Astrocyte (in vitro differentiated cells and primary cell): ENCODE results near the gene MYO16. TPM values are rescaled to one million over a fixed set of nuclear protein-coding genes. Genes with fewer than 3 reads are reported as not detected.
A peak's percentile ranks its signal among the peaks of the same experiment; 100 is the strongest.

Source experiments
- DNase-seq: peaks from one replicate; pipeline ENCODE4 v3.0.0-alpha.2; 2010; ENCODE audit warnings: low read depth
- FAIRE-seq: peaks from 2 replicates; lab custom pipeline; 2011; peaks lifted over from hg19 to GRCh38; lab: Jason Lieb, UNC
- H2AFZ ChIP-seq: 2 replicates; pipeline ENCODE4 v1.6.0; 2012; ENCODE audit warnings: low read depth, low read length, inconsistent platforms
- H3K27ac ChIP-seq: 2 replicates; pipeline ENCODE4 v1.5.1; 2011; ENCODE audit warnings: low read depth, low read length, inconsistent platforms
- H3K27me3 ChIP-seq: 2 replicates; pipeline ENCODE4 v1.6.0; 2011; ENCODE audit warnings: low read length, inconsistent platforms; ENCODE audit not compliant: insufficient read depth
- H3K36me3 ChIP-seq: 2 replicates; pipeline ENCODE4 v1.5.1; 2011; ENCODE audit warnings: low read length, inconsistent platforms; ENCODE audit not compliant: insufficient read depth
- H3K4me1 ChIP-seq: 2 replicates; pipeline ENCODE4 v1.5.1; 2011; ENCODE audit warnings: low read length, inconsistent platforms; ENCODE audit not compliant: insufficient read depth
- H3K4me2 ChIP-seq: 2 replicates; pipeline ENCODE4 v1.6.0; 2012; ENCODE audit warnings: low read length, inconsistent platforms
- H3K4me3 ChIP-seq: 2 replicates; pipeline ENCODE4 v1.5.1; 2011; ENCODE audit warnings: low read depth, mild to moderate bottlenecking, low read length, inconsistent platforms; ENCODE audit not compliant: insufficient read depth
- H3K79me2 ChIP-seq: 2 replicates; pipeline ENCODE4 v1.6.0; 2012; ENCODE audit warnings: mild to moderate bottlenecking, low read length, inconsistent platforms; ENCODE audit not compliant: insufficient read depth
- H3K9ac ChIP-seq: 2 replicates; pipeline ENCODE4 v1.6.0; 2012; ENCODE audit warnings: mild to moderate bottlenecking, low read length, inconsistent platforms
- H3K9me3 ChIP-seq: 2 replicates; pipeline ENCODE4 v1.5.1; 2012; ENCODE audit warnings: low read depth, mild to moderate bottlenecking, low read length, inconsistent platforms; ENCODE audit not compliant: insufficient read depth
- H4K20me1 ChIP-seq: 2 replicates; pipeline ENCODE4 v1.6.0; 2012; ENCODE audit warnings: low read length, inconsistent platforms; ENCODE audit not compliant: insufficient read depth
- H3K27ac Mint-ChIP-seq: one replicate; pipeline ENCODE4 v1.8.0; 2021; ENCODE audit warnings: mild to moderate bottlenecking, mixed read lengths; ENCODE audit not compliant: unreplicated experiment
- H3K27me3 Mint-ChIP-seq: one replicate; pipeline ENCODE4 v1.8.0; 2021; ENCODE audit warnings: low read depth, mixed read lengths; ENCODE audit not compliant: unreplicated experiment
- H3K36me3 Mint-ChIP-seq: one replicate; pipeline ENCODE4 v1.8.0; 2021; ENCODE audit warnings: low read depth, mixed read lengths; ENCODE audit not compliant: unreplicated experiment
- H3K4me1 Mint-ChIP-seq: one replicate; pipeline ENCODE4 v1.8.0; 2021; ENCODE audit warnings: low read depth, mixed read lengths; ENCODE audit not compliant: unreplicated experiment
- H3K4me3 Mint-ChIP-seq: one replicate; pipeline ENCODE4 v1.8.0; 2021; ENCODE audit warnings: mild to moderate bottlenecking, moderate library complexity, mixed read lengths; ENCODE audit not compliant: unreplicated experiment
- H3K9me3 Mint-ChIP-seq: one replicate; pipeline ENCODE4 v1.8.0; 2021; ENCODE audit warnings: mild to moderate bottlenecking, mixed read lengths; ENCODE audit not compliant: unreplicated experiment
- EZH2 ChIP-seq: IDR thresholded peaks from 2 replicates; pipeline ENCODE4 v1.6.1; 2012; ENCODE audit warnings: mild to moderate bottlenecking, low read length, inconsistent platforms; ENCODE audit not compliant: insufficient read depth
- total RNA-seq: library from RNA; stranded (reverse); gene quantifications from 2 replicates; pipeline ENCODE4 v1.2.1, GENCODE V29; 2021
- TF ChIP-seq, protein P1 (sequence below): IDR thresholded peaks from 2 replicates; pipeline ENCODE4 v1.5.1; 2011; ENCODE audit warnings: low read depth, mild to moderate bottlenecking, inconsistent platforms, low read length, moderate library complexity; ENCODE audit not compliant: insufficient read depth

MYO16 gene
- total RNA-seq, 1 donor from 2014 or later: 0.14 TPM

DNA sequence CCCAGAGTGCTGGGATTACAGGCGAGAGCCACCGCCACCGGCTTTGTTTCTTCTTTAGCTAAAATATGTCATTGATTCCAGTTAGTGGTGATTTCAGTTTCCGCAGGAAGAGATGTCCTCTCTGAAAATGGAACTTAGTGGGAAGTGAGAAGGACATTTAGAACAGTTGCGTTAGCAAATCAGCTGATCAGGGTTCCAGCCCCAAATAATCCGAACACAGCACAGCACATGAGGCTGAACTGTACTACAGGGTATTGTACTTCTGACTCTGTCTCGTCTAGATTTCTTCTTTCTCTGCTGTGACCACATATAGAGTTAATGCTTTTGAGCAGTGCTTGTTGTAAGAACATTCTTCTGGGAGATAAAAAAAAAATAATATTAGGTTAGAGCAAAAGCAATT, 314.4 kb downstream of the MYO16 start:
- Histone ChIP-seq H3K4me2 (no peak overlapping the region), H3K4me1 (no peaks in the 10 kb centered on the region), H3K36me3 (no peaks in the 10 kb centered on the region), H3K27ac (no peak overlapping the region), H3K9ac (no peak overlapping the region), H3K79me2 (no peaks in the 10 kb centered on the region), H2AFZ (no peak overlapping the region), H4K20me1 (no peaks in the 10 kb centered on the region), H3K27me3 (no peaks in the 10 kb centered on the region), H3K4me3 (no peak overlapping the region), H3K9me3 (no peaks in the 10 kb centered on the region)
- no peak for FAIRE-seq
- no peaks in the 10 kb centered on the region for H3K9me3 Mint-ChIP-seq
- no peaks in the 10 kb centered on the region for H3K4me1 Mint-ChIP-seq
- no peaks in the 10 kb centered on the region for H3K36me3 Mint-ChIP-seq
- TF ChIP-seq EZH2: no peak
- TF ChIP-seq, protein P1, sequence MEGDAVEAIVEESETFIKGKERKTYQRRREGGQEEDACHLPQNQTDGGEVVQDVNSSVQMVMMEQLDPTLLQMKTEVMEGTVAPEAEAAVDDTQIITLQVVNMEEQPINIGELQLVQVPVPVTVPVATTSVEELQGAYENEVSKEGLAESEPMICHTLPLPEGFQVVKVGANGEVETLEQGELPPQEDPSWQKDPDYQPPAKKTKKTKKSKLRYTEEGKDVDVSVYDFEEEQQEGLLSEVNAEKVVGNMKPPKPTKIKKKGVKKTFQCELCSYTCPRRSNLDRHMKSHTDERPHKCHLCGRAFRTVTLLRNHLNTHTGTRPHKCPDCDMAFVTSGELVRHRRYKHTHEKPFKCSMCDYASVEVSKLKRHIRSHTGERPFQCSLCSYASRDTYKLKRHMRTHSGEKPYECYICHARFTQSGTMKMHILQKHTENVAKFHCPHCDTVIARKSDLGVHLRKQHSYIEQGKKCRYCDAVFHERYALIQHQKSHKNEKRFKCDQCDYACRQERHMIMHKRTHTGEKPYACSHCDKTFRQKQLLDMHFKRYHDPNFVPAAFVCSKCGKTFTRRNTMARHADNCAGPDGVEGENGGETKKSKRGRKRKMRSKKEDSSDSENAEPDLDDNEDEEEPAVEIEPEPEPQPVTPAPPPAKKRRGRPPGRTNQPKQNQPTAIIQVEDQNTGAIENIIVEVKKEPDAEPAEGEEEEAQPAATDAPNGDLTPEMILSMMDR: no peak
- H3K27me3 Mint-ChIP-seq: no peaks in the 10 kb centered on the region
- H3K27ac Mint-ChIP-seq: no peak overlapping the region
- DNase-seq: no peak
- H3K4me3 Mint-ChIP-seq: no peak overlapping the region

DNA sequence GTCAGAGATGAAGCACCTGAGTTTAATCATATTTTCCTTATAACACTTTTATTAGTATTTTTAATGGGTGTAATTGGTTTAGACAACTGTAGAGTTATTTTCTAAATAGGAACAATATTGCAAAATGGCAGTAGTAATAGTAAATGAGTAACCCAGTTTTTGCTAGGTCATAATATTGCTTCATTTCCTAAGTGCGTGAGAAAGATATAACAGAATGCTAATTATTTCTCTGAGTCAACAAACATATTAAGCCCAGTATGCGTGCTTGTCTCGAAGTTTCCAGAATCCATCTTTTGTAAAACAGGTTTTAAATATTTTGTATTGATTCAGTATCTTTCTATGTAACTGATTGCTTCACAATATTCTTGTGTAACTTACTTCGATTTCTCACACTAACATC, 315.3 kb downstream of the MYO16 start:
- H3K36me3 Mint-ChIP-seq: no peaks in the 10 kb centered on the region
- Histone ChIP-seq H3K4me1 (no peaks in the 10 kb centered on the region), H3K27me3 (no peaks in the 10 kb centered on the region), H3K4me2 (no peak overlapping the region), H3K27ac (no peak overlapping the region), H3K9ac (no peak overlapping the region), H3K9me3 (no peaks in the 10 kb centered on the region), H3K79me2 (no peaks in the 10 kb centered on the region), H2AFZ (no peak overlapping the region), H3K36me3 (no peaks in the 10 kb centered on the region), H4K20me1 (no peaks in the 10 kb centered on the region), H3K4me3 (no peak overlapping the region)
- H3K27ac Mint-ChIP-seq: no peak overlapping the region
- no peaks in the 10 kb centered on the region for H3K9me3 Mint-ChIP-seq
- DNase-seq: no peak
- TF ChIP-seq, protein P1: no peak
- no peaks in the 10 kb centered on the region for H3K27me3 Mint-ChIP-seq
- H3K4me3 Mint-ChIP-seq: no peak overlapping the region
- no peak for FAIRE-seq
- no peaks in the 10 kb centered on the region for H3K4me1 Mint-ChIP-seq

DNA sequence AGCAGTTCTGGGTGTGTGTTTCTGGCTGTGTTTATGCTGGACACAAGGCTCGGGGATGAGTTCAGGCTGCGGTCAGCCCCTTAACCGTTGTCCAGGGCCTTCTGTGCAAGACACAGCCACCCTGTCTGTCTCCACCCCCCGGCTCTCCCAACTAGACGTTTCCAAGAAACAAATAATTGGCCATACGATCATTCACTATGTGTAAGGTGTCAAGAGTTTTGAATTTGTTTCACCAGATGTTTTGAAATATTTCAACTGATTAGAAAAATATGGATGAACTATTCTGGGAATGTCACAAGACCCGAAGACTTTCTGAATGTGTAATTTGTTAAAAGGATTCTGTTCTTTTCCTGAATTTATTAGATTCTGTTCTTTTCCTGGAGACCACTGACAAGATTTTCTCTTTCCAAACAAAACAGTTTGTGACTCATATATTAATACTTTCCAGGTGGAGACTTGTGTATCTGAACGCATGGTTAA, 318.2 kb downstream of the MYO16 start:
- no peak overlapping the region for H3K9ac ChIP-seq

More for the DNA sequence above, 318.2 kb downstream of the MYO16 start:
- no peak for TF ChIP-seq EZH2
- TF ChIP-seq, protein P1: no peak
- DNase-seq (peak; percentile 20), FAIRE-seq (no peak)
- H3K4me1 Mint-ChIP-seq: peaks cover 7% of the 10 kb centered on the region
- H3K27me3 ChIP-seq: no peaks in the 10 kb centered on the region
- H3K4me2 ChIP-seq: no peak overlapping the region
- H3K36me3 ChIP-seq: no peaks in the 10 kb centered on the region
- H2AFZ ChIP-seq: no peak overlapping the region
- no peaks in the 10 kb centered on the region for H3K9me3 ChIP-seq
- no peak overlapping the region for H3K27ac Mint-ChIP-seq
- no peaks in the 10 kb centered on the region for H3K9me3 Mint-ChIP-seq
- H3K27ac ChIP-seq: no peak overlapping the region
- H3K79me2 ChIP-seq: no peaks in the 10 kb centered on the region
- no peak overlapping the region for H3K4me3 ChIP-seq
- no peaks in the 10 kb centered on the region for H4K20me1 ChIP-seq
- H3K27me3 Mint-ChIP-seq: no peaks in the 10 kb centered on the region
- no peak overlapping the region for H3K4me3 Mint-ChIP-seq
- no peaks in the 10 kb centered on the region for H3K36me3 Mint-ChIP-seq
- H3K4me1 ChIP-seq: peaks cover 3% of the 10 kb centered on the region
